Amygdala (tissue), 56 donors: ENCODE measurements around the gene DTWD2.
"Not testable (repeated sequence)": the region's sequence is repeated elsewhere in the genome, so short reads cannot be mapped to it uniquely, and the experiment has no call there.

ENCODE experiments used
- DNase-seq, 56 donors: peaks; one replicate each; lab custom pipeline; 2025; lab: John Stamatoyannopoulos, UW

Gene DTWD2

DNA sequence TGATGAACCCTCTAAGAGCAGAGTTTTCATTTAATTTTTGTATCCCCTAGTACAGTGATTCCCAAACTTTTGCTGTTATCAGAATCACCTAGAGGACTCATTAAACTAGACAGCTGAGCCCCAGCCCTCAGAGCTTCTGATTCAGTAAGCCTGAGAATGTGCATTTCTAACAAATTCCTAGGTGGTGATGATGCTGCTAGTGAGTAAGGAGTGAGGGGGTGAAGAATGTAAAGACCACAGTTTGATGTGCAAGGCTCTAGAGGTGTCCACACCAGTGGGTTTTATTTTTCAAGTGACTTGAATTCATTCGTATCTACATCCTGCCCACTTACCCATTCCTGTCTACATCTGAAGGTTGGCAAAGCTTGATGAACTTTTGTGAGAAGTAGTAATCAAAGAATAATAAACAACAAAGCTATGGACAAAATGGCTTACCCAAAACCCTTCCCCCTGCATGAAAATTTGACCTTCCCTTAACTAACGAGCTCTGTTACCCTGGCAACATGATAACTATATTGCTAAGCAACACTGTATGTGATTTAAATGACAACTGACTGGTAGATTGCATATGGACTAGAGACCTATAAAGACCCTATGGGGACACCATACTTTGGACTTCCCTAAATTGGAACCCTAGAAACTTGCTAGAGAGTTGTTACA is 35.2 kb downstream of the DTWD2 start:
- DNase-seq: no peak

GRCh38 chr5:118952306-118952705 is 36.0 kb downstream of the DTWD2 start:
- DNase-seq: not testable (repeated sequence)

DNA sequence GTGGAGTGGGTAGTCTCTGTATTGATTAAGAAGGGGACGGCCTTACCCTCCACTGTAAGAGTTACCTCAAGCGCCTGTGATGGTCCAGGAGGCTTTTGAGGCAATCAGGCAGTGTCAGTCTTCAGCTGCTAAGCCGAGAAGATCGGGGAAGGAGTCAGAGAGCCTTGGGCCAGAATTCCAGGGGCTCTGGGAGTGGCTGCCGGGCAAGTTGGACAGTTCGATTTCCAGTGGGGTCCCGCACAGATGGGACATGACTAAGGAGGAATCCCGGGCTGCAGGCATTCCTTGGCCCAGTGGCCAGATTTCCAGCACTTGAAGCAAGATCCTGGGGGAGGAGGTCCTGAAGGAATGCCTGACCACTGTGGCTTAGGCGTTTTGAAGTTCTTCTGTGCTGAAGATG is 38.0 kb downstream of the DTWD2 start:
- not testable (repeated sequence) for DNase-seq

DNA sequence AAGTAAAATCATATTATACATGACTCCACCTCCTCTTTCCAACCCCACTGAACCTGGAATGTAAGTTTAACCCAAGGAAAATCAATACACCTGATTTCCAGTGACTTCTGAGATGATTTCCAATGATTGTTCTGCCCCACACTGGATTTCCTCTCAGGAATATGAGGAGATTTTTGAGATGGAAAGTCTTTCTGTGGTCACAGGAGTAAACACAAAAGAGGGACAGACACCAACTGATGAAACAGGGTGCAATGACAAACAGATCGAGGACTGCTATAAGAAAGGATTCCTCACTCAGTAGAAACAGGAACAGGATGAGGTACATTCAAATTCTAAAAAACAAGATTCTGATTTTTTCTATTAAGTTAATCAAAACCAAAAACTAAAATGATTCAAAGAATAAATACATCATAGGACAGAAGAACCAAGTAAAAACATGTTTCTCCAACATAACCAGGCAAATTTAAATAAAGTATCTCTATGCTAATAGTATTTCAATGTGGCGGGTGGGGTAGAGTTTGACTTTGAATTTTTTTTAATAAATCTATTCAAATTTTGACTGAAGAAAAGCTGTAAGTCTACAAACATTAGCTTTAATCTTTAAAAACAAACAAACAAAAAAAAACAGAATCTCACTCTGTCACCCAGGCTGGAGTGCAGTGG is 42.1 kb downstream of the DTWD2 start:
- no peak for DNase-seq

DNA sequence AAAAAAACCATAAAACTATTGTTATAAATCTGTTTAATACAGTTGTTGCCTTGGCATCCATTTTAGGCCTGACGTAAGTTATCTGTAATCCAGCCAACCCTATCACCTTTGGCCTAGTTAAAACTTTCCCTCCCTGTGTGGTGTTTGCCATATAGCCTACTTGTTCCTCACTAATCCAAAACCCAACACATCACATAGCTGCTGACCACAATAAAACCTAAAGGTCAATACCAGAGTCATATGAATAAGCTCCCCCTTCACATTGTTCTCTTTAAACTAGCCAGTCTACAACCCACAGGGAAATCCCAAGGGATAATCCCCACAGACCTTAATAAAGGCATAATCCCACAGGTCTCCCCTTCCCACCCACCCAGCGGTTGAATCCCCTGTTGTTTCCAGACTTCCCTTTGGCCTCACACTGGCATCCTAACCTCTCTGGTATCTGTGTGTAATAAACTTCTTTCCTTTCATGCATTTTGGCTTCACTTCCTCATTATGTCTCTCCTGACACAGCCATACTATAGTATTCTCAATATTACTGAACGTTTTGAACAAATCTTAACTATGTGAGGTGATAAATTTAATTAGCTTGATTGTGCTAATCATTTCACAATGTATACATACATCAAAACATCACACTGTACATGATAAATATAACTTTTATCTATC is 50.8 kb downstream of the DTWD2 start:
- no peak for DNase-seq

GRCh38 chr5:118933703-118934102 is 54.6 kb downstream of the DTWD2 start:
- DNase-seq: no peak

DNA sequence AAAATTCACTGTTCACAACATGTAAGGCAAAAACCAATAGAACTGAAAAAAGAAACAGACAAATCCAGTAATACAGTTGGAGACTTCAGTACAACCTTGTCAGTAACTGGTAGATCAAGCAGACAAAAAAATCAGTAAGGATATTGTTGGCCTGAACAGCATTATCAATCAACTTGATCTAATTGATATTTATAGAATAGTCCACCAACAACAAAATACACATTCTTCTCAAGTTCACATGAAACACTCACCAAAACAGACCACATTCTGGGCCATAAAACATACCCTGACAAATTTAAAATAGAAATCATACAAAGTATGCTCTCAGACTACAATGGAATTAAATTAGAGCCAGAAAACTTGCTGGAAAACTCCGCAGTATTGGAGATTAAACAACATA is 56.8 kb downstream of the DTWD2 start:
- no peak for DNase-seq

GRCh38 chr5:118924006-118924389 is 64.3 kb downstream of the DTWD2 start:
- no peak for DNase-seq

- DNase-seq: no peak
Observed at GRCh38 chr5:118923295-118924005, 64.9 kb downstream of the DTWD2 start.

GRCh38 chr5:118921866-118922265 is 66.5 kb downstream of the DTWD2 start:
- DNase-seq: no peak

DNA sequence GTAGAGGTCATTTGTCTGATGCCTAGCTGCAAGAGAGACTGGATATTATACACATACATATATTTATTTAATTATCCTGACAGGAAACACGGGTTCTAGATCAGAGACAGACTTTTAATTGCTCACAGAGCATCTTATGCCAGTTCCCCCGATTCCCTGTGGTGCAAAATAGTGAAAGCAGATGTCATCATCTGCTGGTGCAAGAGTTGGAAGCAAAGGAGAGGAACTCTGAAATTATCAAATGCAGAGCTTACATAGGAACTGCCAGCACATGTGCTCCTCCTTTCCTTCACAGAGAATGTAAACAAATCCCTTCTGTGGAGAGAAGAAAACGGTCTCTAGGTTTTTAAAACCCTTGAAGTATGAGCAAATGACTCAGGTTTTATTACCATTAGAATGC is 69.3 kb downstream of the DTWD2 start:
- no peak for DNase-seq

- DNase-seq: no peak
Observed at GRCh38 chr5:118918232-118918631, 70.1 kb downstream of the DTWD2 start.

DNA sequence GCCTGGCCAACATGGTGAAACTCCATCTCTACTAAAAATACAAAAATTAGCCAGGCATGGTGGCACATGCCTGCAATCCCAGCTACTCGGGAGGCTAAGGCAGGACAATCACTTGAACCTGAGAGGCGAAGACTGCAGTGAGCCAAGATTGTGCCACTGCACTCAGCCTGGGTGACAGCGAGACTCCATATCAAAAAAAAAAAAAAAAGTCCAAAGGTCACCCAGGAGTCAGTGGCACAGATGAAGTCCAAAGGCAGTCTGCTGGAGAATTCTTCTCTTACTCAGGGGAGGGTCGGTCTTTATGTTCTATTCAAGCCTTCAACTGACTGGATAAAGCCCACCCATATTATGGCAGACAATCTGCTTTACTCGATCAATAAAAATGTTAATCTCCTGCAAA is 80.8 kb downstream of the DTWD2 start:
- not testable (repeated sequence) for DNase-seq

- DNase-seq: no peak
Observed at GRCh38 chr5:118906947-118907346, 81.4 kb downstream of the DTWD2 start.

GRCh38 chr5:118905196-118905595 is 83.2 kb downstream of the DTWD2 start:
- no peak for DNase-seq

GRCh38 chr5:118902656-118903438 is 85.5 kb downstream of the DTWD2 start:
- no peak for DNase-seq

GRCh38 chr5:118894709-118895108 is 93.6 kb downstream of the DTWD2 start:
- no peak for DNase-seq

DNA sequence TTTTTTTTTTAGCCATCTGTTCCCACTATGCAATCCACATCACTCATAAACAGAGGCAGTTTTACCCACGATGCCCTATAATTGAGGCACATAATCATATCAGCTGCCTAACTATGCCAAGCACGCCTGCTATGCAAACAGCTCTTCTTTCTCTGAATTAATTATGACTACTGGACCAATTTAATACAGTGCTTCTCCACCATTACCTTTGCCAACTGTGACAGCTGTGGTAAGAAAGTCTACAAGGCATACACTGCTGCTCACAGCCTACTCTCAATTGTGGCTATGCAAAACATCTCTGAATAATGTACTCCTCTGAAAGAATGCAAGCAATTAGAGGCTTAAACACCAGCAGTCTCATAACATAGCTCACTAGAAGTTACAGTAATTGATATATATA is 97.1 kb downstream of the DTWD2 start:
- peak in 2 of 56 donors; percentile 10 to 27 for DNase-seq

DNA sequence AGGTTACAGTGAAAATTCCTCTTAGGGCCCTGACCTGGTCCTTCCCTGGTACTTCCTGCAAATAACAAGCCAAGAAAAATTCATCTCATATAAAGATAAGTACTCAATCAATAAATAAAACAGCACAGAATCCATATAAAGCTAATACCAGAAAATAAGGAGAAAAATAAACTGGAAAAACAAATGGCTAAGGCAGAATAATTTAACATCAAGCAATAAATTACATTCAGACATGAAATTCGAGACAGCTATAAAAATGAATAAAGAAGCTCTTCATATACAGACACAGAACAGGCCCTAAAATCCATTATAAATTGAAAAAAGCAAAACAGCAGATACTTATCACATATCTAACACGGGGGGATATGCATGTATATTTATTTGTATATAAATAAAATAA is 99.2 kb downstream of the DTWD2 start:
- DNase-seq: no peak

- no peak for DNase-seq
Observed at GRCh38 chr5:118888556-118888955, 99.8 kb downstream of the DTWD2 start.

GRCh38 chr5:118883362-118883761 is 105.0 kb downstream of the DTWD2 start:
- no peak for DNase-seq
